GM19324 (cell line): Measurements from ENCODE around the gene PGS1.

Experiments
- ATAC-seq: cut with Tn5 transposase; IDR thresholded peaks from one replicate; pipeline ENCODE4 v1.9.1; 2021; ENCODE audit warnings: mild to moderate bottlenecking, moderate library complexity; ENCODE audit not compliant: unreplicated experiment, low FRiP score

Gene PGS1

DNA sequence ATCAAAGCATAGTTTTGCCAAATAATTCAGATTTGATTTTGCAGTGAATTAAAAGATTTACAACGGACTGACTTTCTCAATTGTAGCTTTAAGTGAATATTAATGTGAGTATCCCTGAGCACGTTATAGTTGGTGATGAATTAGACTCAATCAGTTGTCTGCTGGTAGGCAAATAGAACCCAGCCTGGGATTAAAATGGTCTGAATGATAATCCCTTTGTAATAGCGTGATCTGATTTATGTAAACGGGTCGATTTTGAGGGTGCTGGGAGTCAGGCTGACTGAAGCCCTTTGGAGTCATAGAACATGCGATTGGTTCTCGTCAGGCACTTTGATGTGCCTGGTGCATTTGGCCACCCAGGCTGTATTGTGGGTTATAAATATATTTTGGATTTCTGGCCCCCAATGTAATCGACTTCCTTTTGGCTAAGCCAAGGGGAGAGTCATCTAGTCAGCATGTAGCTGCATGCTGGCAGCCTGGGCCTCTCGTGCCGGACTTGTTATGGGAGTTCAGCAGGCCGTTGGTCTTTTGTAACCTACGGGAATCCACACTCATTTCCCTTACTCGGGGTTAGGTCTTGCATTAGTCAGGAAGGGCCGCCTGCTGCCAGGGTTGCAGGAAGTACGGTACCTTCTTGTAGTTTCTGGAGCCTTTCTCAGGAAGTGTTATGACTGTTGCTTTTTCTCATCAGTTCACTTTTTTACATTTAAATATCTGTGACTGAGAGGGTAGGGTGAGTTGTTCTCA lies 5.4 kb downstream of the PGS1 start:
- no peak for ATAC-seq

DNA sequence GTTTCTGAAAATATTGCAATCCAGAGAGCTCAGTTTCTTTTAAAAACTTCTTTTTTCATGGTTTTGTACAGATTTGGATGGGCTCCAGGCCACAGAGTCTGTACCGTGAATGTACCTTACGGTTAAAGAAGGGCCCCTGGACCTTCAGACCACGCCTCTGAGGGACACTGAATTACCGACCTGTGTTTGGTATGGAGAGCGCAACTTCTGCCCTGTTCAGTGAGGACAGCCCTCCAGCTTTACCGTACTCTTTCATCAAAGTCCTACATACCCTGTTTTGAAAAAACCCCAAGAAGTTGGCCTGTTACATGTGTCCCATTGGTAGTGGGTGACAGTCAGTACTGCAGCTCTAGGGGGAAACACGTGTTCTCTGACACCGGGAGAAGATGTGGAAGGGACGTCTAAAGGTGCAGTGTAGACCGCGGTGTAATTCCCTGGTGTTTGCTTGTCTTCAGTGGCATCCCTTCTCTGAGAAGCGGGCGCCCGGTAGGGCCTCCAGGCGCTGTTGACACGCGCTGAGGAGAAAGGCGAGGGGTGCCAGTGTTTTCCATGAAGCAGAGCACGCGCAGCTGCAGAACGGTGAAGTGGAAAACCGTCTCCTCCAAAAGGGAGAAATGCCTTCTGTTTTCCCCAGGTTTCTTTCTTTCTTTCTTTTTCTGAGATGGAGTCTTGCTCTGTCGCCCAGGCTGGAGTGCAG lies 6.2 kb downstream of the PGS1 start:
- ATAC-seq: no peak

DNA sequence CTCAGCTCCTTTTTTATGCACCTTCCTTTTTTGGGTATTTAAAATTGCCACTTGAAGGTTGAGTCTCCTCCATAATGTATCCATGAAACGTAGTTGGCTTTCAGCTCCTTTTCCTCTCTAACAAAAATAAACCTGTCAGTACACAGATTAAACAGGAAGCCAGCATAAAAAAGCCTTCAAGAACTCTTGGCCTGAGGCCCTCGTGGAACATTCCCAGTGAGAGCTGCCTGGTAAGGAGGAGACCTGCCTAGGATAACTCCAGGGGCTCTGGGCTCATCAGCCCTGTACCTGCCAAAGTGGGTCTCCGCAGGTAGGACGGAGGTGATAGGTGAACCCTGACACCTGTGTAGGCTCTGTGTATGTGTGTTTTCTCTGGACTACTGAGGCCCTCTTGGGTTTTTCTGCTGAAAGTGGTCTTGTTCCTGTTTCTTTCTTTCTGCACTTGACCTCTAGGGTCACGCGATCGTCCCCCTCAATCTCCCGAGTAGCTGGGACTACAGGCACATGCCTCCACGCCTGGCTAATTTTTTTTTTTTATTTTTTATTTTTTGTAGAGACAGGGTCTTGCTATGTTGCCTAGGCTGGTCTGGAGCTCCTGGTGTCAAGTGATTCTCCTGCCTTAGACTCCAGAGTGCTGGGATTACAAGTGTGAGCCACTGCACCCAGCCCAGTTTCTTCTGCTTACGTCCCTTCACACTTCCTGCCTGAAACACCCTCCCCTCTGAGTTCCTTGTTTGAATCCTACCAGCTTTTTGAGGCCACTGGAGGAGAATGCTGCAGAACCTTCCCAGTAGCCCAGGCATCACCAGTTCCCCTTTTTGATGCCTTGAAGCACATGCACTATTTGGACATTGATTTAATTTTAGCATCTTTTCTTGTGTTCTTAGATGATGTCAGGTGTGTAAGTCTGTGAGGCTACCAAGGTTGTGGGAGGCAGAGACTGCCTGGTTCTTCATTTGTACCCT lies 9.8 kb downstream of the PGS1 start:
- no peak for ATAC-seq

DNA sequence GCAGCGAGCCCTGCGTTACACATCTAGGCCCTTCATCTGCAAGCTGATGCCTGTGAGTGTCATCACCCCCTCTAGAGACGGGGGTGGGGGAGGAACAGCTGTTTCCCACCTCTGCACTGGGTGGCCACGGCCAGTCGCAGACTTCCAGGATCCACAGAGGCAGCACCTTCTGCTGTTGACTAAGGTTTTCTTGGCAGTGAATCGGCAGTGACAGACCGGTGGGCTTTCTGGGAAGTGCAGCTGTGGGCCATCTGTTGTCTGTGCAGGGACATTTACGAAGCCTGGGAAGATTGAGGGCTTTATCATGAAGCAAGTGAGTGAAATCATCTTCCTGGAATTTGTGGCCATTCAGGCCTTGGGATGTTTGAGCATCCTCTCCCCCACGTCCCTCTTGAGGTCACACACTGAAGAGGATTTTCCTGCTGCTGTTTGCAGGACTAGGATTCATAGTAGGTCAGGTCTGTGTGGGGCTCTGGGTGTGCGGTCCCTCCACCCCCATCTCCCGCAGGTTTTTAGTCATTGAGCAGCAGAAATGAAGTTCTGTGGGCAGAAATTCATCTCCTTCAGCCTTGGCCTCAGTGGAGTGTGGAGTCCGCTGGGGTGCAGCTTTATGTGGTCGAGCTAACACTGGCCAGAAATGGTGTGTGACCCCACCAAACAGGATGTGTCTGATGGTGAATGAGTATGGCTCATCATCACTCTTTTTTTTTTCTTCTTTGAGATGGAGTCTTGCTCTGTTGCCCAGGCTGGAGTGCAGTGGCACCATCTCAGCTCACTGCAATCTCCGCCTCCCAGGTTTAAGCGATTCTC lies 12.0 kb downstream of the PGS1 start:
- ATAC-seq: no peak

DNA sequence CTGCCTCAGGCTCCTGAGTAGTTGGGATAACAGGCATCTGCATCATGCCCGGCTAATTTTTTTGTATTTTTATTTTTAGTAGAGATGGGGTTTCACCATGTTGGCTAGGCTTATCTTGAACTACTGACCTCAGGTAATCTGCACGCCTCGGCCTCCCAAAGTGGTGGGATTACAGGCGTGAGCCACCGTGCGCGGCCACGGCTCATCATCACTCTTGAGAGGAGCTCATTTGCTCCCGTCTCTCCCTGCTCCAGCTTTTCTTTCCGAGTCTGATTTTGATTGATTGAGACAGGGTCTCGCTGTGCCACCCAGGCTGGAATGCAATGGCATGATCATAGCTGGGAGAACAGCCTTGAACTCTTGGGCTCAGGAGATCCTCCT lies 12.6 kb downstream of the PGS1 start:
- ATAC-seq: no peak

DNA sequence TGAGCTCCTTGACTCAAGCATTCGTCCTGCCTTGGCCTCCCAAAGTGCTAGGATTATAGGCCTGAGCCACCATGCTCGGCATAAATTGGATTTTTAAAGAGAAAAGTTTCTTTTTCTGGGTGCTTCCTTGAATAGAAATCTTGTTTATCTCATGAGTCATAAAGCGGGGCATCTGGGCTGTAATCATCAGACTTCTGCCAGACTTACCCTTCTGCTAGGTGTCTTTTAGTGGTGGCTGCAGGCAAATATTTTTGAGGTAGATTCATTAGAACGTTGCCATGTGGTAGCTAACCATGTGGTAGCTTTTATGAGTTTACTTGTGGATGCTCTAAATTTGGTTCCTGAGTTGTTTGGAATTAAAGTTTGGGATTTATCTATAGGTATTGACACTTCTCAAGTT lies 13.4 kb downstream of the PGS1 start:
- no peak for ATAC-seq

DNA sequence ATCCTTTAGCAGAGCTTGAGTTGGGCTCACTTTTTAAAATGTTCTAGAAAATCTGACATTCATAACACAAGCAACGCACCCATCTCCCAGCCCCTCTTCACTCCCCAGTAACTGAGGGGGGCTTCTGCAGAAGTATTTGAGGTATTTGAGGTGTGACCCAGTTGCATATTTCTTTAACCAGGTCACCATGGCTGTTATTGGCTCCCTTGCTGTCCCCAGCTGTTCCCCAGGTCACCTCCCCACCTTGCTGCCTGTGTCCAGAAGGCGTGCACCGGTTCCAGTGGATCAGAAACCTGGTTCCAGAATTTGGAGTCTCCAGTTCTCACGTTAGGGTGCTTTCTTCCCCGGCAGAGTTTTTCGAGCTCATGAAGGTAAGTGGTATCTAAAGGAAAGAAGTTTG lies 13.8 kb downstream of the PGS1 start:
- no peak for ATAC-seq

DNA sequence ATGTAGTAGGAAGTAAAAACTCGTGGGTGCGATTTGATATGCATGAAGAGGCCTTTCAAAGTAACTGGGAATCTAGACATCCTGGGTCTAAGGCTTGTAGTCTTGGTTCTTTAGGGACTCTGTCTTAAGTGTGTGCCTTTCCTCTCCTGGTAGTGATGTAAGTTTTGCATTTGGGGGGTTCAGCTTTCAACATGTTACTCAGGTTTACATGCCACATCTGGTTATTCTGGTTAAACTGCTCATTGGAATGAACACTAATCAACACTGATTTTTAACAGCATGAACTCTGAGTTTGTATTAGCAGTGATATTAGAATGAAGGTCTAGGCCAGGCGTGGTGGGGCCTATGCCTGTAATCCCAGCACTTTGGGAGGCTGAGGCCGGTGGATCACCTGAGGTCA lies 15.1 kb downstream of the PGS1 start:
- ATAC-seq: no peak

DNA sequence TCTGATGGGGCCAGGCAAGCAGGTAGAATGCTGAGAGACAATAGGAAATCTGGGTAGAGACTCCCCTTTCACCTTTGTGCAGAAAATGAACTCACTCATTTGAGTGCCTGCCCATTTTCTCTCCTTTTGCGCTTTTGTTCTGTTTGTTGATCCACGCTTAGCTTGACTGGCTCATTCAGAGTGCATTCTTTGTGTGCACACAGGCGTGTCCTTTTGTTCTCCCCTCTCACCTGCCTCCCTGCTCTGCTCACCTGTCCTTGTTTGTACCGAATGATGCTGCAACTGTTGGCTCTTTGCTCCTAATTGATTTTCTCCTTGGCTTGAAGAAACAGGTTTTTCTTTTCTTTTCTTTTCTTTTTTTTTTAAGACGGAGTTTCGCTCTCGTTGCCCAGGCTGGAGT lies 15.8 kb downstream of the PGS1 start:
- ATAC-seq: no peak

DNA sequence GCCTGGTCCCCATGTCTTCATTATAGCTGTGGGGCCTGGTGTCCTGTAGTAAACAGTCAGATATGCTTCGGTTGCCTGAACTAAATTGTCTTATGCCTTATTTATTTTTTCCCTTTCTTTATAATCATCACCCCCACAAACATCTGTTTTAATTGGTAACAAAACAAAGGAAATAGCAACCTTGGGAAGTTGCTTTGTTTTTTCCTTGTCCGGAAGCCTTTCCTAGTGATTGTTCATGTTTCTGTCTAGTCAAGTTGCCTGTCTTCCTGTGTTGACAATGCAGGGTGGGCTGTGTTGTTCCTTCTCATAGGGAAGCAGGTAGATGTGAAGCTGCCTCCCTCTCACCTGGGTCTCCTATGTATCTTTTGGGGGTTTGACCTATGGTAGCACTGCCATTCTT lies 16.7 kb downstream of the PGS1 start:
- ATAC-seq: no peak

DNA sequence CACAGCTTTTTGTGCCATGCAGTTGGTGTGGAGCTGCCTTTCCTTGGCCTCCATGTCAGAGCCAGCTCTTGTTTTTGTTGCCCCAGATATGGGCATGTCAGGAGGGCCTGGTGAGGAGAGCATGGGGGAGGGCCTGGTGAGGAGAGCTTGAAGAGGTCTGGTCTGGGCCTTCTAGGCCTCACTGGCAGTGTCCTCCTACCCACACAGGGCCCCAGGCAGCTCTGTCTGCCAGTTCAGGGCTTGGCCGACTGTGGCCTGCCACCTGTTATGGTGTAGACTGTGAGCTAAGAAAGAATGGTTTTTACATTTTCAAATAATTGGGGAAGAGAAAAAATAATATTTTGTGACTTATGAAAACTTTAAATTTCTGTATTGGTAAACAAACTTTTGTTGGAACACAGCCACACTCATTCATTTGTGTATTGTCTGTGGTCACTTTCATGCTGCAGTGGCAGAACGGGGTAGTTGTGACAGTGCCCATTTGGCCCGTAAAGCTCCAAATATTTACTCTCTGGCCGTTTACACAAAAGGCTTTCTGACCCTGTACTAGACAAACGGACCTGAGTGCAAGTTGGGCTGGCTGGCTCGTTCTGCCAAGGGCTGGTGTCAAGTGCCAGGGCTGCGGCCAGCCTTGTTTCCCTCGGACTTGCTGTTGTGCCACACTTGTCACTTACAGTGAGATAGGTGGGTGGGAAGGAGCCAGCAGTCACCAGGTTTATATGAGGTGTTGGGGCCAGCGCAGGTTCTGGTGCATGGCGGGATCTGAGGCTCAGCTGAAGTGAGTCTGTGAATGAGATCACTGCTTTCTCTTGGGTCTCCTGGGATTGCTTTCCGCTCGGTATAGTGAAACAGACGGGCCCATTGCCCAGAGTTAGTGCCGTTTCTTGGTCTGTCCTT lies 18.2 kb downstream of the PGS1 start:
- ATAC-seq: no peak

DNA sequence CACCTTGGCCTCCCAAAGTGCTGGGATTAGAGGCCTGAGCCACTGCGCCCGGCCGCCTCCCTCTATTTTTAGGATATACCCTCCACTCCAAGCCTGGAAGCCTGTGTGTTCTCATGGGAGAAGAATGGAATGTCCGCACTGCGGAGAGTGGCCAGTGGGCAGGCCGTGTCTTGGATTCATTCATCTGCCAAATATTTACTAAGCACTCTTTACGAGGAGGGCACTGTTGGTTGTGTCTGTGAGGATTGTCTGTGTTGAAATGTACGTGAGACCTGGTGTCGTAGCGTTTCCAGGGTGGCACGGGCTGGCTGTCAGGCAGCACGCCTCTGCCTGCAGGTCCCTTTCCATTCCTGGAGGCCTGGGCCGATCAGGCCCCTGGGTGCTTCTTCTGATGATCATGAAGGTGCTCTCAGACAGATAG lies 19.2 kb downstream of the PGS1 start:
- ATAC-seq: no peak

DNA sequence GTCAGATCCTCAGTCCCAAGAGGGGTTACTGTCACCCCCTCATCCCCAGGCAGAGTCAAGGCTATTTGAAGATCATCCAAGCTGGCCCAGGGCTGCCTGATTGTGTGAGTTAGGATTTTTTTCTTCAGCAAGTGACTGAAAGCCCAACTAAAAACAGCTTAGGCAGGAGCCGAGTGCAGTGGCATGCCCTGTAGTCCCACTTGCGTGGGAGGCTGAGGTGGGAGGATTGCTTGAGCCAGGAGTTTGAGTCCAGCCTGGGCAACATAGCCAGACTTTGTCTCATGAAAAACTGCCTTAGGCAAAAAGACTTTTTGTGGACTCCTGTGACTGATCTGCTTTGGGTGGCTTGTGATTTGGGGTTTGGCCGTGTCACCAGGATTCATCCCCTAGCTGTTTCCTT lies 19.9 kb downstream of the PGS1 start:
- no peak for ATAC-seq

DNA sequence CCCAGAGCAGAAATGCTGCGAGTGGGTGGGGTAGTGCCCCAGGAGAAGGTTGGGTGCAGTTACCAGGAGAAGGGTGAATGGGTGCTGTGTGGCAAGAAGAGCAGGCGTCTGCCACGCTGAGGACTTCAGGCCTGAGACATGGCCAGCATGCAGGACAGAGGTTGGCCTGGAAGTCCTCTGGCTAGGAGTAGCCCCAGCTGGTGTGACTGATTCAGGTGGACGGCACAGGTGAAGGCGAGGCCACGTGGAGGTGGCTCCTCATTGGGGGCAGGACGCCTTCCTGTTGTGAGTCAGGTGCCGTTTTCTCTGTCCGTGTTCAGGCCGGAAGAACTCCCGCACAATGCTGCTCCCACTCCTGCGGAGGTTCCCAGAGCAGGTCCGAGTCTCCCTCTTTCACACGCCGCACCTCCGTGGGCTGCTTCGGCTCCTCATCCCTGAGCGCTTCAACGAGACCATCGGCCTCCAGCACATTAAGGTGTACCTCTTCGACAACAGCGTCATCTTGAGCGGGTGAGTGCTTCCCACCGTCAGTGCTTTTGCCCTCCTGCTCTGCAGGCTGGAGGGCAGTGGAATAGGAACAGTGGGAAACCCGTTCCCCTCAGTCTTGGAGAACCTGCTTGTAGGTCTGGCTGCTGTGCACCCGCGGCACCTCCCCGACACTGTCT lies 20.7 kb downstream of the PGS1 start:
- no peak for ATAC-seq

DNA sequence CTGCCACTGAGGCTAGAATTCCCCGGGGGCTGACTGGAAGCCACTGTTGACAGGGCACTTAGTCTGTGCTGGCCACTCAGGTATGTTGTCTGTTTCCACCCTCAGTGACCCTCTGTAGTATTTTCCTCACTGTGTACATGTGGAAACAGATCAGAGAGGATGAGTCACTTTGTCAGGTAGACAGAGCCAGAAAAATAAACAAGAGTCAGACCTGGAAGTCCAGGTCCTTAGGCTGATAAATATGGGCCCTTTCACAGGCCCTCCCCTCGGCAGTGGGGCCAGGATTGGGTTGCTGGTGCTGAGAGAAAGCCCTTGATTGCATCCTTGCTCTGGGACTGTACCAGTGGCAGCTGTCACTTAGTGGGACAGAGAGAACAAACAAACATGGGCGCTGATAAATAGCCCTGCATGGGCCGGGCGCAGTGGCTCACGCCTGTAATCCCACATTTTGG lies 21.3 kb downstream of the PGS1 start:
- ATAC-seq: no peak

DNA sequence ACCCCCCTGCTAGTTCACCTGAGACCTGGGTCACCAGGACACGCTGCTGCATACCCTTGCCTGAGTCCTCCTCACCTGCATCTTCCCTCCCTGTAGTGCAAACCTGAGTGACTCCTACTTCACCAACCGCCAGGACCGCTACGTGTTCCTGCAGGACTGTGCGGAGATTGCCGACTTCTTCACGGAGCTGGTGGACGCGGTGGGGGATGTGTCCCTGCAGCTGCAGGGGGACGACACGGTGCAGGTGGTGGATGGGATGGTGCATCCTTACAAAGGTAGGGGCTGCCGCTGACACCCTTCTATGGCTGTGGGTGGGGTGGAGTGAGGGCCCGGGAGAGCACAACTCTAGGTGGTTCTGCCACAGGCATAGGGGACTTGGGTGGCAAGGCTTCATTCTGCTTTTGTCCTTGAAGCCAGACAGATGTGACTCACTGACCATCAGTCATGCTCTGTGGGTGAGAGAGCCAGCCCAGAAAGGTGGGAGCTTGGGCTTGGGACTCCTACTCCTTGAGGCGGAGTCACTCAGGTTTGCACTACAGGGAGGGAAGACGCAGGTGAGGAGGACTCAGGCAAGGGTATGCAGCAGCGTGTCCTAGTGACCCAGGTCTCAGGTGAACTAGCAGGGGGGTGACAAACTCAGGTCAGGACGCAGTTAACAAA lies 22.3 kb downstream of the PGS1 start:
- no peak for ATAC-seq

DNA sequence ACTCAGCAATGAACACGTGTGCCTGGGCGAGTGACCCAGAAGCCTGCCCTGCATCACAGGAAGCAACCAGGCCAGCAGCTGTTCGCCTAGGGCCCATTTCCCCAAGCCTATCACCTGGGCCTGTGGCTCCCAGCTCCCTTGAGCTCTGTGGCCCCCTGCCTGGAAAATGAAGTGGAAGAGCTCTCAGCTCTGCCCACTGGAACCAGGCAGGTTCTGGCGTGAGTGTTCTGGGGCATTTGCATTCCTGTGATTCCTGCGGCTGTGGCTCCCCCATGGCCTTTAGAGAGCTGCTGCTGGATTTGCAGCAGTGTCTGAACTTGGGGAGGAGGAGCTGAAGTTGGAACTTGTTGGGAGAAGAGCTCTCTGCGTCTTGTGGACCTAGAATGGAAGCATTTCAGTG lies 22.8 kb downstream of the PGS1 start:
- ATAC-seq: no peak

DNA sequence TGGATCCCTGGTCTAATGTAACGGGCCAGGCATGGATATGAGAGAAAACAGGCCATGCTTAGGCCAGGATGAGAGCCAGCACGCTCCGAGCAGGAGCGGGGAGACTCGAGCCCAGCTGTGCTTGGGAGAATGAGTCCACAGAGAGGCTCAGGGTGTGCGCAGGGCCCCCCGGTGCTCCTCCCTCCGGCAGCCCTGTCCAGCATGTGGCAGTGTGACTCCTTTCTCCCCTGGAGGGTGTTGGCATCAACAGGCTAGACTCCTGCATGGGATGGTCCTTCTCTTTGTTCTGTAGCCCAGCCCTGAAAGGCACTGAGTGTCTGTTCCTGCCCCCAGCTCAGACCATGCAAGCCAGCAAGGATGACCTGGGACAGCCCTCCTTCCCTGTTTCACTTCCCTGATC lies 23.4 kb downstream of the PGS1 start:
- no peak for ATAC-seq
